ENCODE data around the gene RNF208. TPM values are rescaled to one million over a fixed set of nuclear protein-coding genes. Genes with fewer than 3 reads are reported as not detected.

The RNF208 gene
- total and polyA plus RNA-seq, 9 of the 15 experiments (the other 6 are each of a cell fraction or from before 2014, with no cell fraction given): 0.15 to 6.9 (median 0.50) TPM; not detected in 2

GRCh38 chr9:137220317-137221094 lies 1.5 kb downstream of the RNF208 start (continued):
- no peak for TF ChIP-seq KAT7 (CRISPR knock-in tag; IDR thresholded peaks at IDR 0.05; ENCODE audit: borderline replicate concordance)
- peak; percentile 50; the same call in 1 of the 2 replicates for TF ChIP-seq MAX (CRISPR knock-in tag; IDR thresholded peaks at IDR 0.05)
- TF ChIP-seq RBM22 (IDR thresholded peaks at IDR 0.05; ENCODE audit: low read depth, low read length, poor library complexity, severe bottlenecking): peak; percentile 56
- peak; percentile 71 for TF ChIP-seq POLR2G (IDR thresholded peaks at IDR 0.05; ENCODE audit: low read depth, low read length)
- no peak for TF ChIP-seq CUX1 (CRISPR knock-in tag; IDR thresholded peaks at IDR 0.05)
- TF ChIP-seq RBFOX2 (IDR thresholded peaks at IDR 0.05; ENCODE audit: low read depth, low read length): peak; percentile 39; the same call in 1 of the 2 replicates
- TF ChIP-seq ZC3H8 (IDR thresholded peaks at IDR 0.05): no peak
- TF ChIP-seq ZBTB33 (CRISPR knock-in tag; IDR thresholded peaks at IDR 0.05): peak; percentile 98

Measured in K562 (cell line).